GM12875 (cell line): ENCODE data around the gene GIGYF2.

Experiments
- H3K4me3 ChIP-seq: one replicate; pipeline ENCODE4 v1.5.1; 2011; ENCODE audit warnings: low read depth, low read length, control low read depth
- TF ChIP-seq, protein P1 (sequence below): IDR thresholded peaks from 2 replicates; pipeline ENCODE4 v1.5.1; 2011; ENCODE audit warnings: low read depth, mild to moderate bottlenecking, control low read depth, inconsistent platforms, low read length, moderate library complexity, borderline replicate concordance; ENCODE audit not compliant: insufficient read depth

GIGYF2 gene

DNA sequence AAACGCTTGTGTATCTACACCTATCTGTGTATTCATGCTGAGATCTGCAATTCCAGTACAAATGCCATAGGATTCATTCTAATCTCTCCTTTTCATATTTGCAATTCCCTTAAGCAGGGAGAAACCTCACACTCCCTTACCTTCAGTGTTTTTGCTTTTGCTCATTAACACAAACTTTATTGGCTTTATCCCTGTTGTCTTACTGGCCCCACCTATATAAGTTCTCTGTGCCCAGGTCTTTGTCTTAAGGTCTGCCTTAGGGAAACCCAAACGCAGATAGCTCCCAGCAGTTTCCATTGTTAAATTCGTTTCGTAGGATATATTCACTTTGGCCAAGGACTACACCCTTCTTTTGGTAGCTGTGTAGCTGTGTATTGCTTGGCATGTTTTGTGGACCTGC is 169.0 kb downstream of the GIGYF2 start:
- no peak overlapping the region for H3K4me3 ChIP-seq
- TF ChIP-seq, protein P1, sequence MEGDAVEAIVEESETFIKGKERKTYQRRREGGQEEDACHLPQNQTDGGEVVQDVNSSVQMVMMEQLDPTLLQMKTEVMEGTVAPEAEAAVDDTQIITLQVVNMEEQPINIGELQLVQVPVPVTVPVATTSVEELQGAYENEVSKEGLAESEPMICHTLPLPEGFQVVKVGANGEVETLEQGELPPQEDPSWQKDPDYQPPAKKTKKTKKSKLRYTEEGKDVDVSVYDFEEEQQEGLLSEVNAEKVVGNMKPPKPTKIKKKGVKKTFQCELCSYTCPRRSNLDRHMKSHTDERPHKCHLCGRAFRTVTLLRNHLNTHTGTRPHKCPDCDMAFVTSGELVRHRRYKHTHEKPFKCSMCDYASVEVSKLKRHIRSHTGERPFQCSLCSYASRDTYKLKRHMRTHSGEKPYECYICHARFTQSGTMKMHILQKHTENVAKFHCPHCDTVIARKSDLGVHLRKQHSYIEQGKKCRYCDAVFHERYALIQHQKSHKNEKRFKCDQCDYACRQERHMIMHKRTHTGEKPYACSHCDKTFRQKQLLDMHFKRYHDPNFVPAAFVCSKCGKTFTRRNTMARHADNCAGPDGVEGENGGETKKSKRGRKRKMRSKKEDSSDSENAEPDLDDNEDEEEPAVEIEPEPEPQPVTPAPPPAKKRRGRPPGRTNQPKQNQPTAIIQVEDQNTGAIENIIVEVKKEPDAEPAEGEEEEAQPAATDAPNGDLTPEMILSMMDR: no peak

DNA sequence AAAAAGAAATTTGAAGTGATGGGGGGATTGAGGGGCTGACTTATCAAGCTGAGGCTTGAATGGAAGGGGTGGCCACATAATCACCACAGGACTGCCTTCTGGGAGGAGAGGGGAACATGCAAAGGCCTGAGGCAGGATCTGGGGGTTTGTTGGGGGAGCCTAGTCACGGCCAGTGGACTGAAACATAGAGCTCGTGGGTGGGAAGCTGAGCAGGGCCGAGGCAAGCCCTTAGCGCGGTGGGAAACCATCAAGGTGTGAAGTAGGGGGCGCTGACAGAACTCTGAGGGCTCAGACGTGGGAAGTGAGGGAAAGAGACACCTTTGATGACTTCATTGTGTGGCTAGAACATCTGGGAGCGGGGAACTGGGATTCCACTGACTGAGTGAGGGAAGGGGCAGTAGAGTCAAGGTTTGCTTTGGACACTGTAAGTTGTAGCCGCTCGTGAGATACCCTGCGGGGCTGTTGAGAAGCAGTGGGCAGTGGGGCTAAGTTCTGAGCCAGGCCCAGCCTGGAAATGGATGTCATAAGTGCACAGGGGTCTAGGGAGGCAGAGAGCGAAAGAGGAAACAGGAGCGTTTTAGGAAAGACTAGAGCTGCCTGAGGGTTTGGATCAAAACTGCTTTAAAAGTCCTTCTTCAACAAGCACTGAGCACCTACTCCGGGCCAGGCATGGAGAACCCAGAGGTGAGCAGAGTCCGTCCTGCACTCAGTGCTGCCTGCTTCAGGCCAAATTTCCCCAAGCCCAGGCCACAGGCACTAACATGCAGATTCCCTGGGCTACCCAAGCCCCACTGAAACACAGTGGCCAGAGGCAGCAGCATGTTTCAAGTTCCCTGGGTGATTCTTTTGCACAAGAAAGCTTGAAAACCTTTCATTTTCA is 172.2 kb downstream of the GIGYF2 start:
- no peak overlapping the region for H3K4me3 ChIP-seq
- TF ChIP-seq, protein P1: no peak

GRCh38 chr2:232870018-232870765 is 173.1 kb downstream of the GIGYF2 start, which contains the start of gene SNORC:
Gene SNORC (plus strand): TSS chr2:232870264. CDS start chr2:232870342, 78 bp downstream.
- H3K4me3 ChIP-seq: no peak within 1 kb of the TSS
- TF ChIP-seq, protein P1: no peak

DNA sequence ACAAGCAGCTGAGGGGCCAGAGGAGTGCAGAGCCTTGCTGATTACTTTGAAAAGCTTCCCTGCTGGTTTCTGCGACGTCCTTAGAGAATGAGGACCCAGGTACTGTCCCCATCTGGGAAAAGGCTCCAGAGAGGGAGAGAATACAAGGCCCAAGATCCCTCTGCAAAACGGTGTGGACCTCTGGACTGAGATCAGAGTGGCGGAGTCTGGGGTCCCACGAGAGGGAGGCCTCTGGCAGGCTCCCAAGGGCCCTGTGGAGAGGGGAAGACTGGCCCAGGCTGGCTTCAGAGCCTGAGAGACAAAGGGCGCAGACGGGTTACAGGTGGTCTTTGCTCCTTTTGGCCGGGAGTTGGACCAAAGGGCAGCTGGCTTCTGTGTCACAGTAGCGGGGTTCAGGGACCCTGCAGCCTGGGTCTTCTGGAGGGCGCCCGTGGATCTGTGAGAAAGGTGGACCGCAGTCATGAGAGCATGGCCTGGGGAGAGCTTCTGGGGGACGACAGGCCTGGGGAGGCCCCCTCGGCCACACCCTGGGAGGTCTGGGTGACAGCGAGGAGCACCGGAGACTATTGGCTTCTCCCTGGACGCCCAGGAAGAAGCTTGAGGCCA is 173.7 kb downstream of the GIGYF2 start:
- TF ChIP-seq, protein P1: no peak
- H3K4me3 ChIP-seq: no peak overlapping the region

GRCh38 chr2:232871418-232871834 is 174.3 kb downstream of the GIGYF2 start:
- TF ChIP-seq, protein P1: no peak
- no peak overlapping the region for H3K4me3 ChIP-seq

DNA sequence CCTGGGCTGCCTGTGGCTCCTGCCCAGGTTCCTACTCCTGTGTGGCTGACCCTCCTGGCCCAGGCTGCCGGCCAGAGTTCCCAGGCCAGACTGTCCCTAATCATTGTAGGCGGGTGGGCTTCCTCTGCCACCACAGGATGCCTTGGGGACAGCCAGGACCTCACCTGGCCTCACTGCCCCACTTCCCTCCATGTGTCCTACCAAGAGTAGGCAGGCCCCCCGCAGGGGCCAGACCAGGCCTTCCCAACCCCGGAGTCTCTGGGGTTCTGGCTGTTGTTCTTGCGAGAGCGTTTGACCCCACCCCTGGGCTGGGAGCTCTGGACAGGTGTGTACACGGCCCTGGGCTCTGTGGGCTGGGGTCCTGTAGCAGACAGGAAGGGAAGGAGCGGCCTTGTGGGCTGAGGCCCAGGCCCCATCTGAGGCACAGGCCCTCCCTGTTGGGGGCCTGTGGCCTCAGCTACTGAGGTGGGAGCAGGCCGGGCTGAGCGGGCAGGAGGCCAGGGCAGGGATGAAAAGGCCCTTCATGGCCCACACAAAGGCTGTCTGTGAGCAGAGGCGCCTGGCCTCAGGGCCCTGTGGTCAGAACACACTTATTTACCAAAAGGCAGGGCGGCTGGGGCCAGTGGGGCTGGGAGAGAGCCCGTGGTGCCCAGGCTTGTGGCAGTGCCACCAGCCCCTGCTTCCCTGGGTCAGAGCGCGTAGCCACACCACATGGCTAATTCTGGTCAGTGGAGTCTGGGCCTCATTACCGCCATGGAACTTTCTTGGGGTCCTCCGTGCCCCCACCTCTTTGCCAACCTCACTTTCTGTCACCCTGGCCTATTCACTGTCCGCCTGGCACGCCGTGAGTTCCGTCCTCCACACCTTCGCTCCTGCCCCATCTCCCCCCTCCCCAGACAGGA is 175.0 kb downstream of the GIGYF2 start:
- TF ChIP-seq, protein P1: no peak
- H3K4me3 ChIP-seq: no peak overlapping the region
